ENCODE data around the gene HSDL1.
A peak's percentile ranks its signal among the peaks of the same experiment; 100 is the strongest.

The HSDL1 gene

DNA sequence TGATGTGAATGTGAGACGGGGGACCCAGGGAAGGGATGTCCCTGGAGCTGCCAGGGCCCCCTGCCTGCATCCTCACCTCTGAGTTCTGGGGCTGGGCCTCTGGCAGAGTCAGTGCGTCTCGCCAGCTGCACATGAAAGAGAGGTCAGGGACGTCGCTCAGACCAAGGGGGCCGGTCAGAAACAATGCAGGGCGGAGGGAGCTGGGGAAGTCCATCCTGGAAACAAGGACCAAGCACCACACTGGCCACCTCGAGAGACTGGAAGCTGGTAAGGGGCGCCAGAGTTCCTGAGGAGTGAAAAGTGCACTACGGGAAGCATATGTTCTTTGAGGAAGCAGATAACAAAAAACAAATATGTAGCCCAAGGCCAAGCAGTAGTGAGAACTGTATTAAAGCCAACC, 39.8 kb upstream of the HSDL1 start:
- TF ChIP-seq, protein P1, sequence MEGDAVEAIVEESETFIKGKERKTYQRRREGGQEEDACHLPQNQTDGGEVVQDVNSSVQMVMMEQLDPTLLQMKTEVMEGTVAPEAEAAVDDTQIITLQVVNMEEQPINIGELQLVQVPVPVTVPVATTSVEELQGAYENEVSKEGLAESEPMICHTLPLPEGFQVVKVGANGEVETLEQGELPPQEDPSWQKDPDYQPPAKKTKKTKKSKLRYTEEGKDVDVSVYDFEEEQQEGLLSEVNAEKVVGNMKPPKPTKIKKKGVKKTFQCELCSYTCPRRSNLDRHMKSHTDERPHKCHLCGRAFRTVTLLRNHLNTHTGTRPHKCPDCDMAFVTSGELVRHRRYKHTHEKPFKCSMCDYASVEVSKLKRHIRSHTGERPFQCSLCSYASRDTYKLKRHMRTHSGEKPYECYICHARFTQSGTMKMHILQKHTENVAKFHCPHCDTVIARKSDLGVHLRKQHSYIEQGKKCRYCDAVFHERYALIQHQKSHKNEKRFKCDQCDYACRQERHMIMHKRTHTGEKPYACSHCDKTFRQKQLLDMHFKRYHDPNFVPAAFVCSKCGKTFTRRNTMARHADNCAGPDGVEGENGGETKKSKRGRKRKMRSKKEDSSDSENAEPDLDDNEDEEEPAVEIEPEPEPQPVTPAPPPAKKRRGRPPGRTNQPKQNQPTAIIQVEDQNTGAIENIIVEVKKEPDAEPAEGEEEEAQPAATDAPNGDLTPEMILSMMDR (IDR thresholded peaks at IDR 0.05; ENCODE audit: low read depth, low read length) = no peak

DNA sequence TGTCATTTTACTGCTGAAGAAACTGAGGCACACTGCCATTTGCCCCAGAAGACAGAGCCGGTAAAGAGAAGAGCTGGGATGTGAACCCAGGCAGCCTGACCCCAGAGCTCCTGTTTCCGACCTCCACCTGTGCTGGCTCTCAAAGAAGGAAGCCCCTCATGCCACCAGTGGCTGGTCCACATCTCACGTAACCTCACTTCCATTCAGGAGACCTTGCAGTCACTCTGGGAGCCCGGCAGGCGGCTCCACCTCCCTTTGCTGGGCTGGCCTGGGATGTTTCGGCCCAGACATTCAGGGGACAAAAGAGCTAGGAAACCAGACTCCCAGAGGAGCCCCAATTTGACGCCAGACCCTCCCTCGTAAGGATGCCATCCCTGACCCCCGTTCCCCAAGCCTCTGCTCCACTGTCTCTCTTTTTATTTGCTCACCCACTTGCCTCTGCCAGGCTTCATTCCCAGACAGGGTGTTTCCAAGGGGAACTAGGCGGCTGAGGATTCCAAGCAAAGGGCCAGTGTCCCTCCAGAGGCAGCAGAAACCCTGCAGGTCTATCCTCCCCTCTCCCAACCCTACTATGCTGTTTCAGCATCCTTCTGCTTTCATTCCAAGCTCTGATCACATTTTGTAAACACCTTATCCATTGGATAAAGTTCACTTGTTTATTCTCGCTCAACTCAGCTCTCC, 39.1 kb upstream of the HSDL1 start:
- TF ChIP-seq, protein P1 (IDR thresholded peaks at IDR 0.05; ENCODE audit: low read depth, low read length) = peak; percentile 11
- DNase-seq (ENCODE audit: extremely low read depth, low read depth) = no peak

More for the DNA sequence above, 39.8 kb upstream of the HSDL1 start:
- no peak for DNase-seq (ENCODE audit: extremely low read depth, low read depth)

DNA sequence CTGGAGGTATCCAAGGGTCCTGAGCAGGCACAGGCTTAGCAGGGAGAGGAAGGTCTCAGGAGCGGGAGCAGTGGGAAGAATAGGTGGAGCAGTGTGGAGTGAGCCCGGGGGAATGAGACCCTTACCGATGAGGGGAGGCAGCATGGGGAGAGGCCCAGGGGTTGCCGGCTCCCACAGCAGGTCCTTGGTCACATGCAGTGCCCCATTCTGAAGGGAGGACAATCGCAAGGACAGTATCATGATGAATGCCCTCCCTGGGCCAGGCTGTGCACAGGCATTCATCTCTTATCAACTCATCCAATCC, 38.5 kb upstream of the HSDL1 start:
- TF ChIP-seq, protein P1 (IDR thresholded peaks at IDR 0.05; ENCODE audit: low read depth, low read length) = no peak
- no peak for DNase-seq (ENCODE audit: extremely low read depth, low read depth)

DNA sequence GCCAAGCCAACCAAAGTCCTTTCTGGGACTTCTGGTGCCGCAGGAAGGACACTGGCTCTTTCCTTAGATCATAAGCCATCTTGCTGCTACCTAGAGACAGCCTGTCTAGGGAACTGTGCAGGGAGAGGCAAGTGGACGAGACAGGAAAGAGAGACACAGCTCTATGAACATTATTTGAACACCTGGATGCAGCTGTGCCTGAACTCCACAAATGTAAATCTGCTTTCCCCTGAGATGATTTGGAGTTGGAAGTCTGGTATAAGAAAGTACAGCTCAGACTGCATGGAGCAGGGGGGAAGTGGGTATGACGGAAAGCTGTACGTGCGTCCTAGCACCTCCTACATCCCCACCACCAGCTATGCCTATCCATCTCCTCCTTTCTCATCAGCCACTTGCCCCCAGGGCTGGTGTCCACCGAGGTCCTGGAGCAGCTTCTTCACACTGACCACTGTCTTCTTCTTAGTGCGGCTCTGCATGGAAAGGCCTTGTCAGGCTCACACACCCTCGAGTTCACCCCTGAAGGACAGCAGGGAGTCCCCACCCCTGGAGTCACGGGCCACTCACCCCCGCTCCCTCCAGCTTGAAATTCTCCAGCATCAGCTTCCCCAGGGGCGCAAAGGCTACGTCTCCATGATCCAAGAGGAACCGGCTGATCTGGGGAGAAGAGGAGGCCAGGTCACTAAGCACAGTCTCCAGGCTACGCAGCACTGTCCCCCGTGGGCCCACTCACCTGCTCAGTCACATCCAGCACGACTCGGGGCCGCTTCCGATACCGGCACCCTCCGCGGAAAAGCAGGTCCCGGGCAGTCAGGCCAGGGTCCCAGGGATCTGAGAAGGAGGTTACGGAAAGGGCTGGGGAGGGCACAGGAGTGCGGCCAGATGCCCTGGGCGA, 37.9 kb upstream of the HSDL1 start:
- TF ChIP-seq, protein P1 (IDR thresholded peaks at IDR 0.05; ENCODE audit: low read depth, low read length) = no peak
- no peak for DNase-seq (ENCODE audit: extremely low read depth, low read depth)

DNA sequence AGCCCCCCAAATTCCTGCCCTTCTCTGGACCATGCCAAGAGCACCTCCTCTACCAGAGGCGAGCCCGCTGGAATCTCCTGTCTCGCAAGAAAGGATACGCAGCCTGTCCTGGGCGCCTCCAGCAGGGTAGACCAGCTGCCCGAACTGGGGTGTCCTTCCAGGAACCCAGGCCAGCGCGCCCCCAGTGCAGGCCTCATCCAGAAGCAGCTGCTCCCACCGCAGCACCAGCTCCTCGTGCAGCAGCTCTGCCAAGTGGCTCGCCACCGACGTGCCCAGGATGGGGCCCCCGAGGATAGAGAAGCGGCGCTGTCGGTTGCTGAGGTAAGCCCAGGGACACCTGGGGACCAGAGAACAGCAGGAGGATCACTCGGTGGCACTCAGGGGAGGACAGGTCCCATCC, 37.1 kb upstream of the HSDL1 start:
- DNase-seq (ENCODE audit: extremely low read depth, low read depth) = no peak
- TF ChIP-seq, protein P1 (IDR thresholded peaks at IDR 0.05; ENCODE audit: low read depth, low read length) = no peak

DNA sequence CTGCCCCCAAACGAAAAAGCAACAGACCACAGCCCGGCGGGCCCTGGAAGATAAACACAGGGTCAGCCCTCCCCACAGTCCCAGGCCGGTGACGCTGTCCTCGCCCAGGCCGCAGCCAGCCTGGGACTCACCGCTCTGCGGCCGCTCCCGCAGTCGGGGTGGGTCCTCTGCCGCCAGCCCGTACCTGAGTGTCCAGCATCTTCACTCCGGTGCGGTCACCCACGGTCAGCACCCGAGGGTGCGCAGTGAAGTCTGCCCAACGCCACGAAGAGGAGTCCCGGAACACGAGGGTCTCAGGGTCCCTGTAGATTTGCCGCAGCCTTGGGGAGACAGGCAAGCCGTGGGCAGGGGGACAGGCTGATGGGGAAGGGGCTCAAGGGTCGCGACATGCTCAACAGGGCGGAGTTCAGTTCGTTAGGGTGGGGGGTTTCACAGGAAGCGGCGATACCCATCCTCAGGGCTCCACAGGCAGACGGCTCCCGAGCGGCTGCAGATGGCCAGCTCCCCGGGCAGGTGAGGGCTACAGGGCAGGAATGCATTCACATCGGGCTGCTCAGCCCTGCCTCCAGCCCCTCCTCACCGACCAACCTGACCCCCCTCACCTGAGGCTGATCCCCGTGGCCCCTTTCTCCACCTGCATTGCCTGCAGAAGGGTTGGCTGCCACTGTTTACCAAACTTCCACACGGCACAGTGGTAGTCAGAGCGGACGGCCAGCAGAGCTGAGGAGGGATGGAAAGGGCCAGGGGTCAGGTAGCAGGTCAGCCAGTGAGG, 36.4 kb upstream of the HSDL1 start:
- TF ChIP-seq, protein P1 (IDR thresholded peaks at IDR 0.05; ENCODE audit: low read depth, low read length) = no peak
- DNase-seq (ENCODE audit: extremely low read depth, low read depth) = no peak

Data from AG09319 (cell line).